GM21825 (cell line): Measurements from ENCODE around the gene MYH7.

ENCODE experiments used
- ATAC-seq: cut with Tn5 transposase; IDR thresholded peaks from one replicate; pipeline ENCODE4 v1.9.1; 2021; ENCODE audit warnings: mild to moderate bottlenecking, moderate library complexity; ENCODE audit not compliant: unreplicated experiment

MYH7 gene

DNA sequence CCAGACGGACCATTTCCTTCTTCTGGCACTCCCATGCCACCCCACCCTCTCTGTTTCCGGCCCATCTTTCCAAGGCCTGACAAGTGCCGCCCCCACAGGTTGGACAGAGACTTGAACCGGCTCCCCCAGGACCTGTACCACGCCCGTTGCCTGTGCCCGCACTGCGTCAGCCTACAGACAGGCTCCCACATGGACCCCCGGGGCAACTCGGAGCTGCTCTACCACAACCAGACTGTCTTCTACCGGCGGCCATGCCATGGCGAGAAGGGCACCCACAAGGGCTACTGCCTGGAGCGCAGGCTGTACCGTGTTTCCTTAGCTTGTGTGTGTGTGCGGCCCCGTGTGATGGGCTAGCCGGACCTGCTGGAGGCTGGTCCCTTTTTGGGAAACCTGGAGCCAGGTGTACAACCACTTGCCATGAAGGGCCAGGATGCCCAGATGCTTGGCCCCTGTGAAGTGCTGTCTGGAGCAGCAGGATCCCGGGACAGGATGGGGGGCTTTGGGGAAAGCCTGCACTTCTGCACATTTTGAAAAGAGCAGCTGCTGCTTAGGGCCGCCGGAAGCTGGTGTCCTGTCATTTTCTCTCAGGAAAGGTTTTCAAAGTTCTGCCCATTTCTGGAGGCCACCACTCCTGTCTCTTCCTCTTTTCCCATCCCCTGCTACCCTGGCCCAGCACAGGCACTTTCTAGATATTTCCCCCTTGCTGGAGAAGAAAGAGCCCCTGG is 59.8 kb downstream of the MYH7 start:
- no peak for ATAC-seq

DNA sequence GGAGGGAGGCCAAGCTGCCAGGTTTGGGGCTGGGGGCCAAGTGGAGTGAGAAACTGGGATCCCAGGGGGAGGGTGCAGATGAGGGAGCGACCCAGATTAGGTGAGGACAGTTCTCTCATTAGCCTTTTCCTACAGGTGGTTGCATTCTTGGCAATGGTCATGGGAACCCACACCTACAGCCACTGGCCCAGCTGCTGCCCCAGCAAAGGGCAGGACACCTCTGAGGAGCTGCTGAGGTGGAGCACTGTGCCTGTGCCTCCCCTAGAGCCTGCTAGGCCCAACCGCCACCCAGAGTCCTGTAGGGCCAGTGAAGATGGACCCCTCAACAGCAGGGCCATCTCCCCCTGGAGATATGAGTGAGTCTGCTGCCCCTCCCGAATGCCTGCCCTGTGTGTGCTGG is 62.4 kb downstream of the MYH7 start:
- ATAC-seq, result no peak

DNA sequence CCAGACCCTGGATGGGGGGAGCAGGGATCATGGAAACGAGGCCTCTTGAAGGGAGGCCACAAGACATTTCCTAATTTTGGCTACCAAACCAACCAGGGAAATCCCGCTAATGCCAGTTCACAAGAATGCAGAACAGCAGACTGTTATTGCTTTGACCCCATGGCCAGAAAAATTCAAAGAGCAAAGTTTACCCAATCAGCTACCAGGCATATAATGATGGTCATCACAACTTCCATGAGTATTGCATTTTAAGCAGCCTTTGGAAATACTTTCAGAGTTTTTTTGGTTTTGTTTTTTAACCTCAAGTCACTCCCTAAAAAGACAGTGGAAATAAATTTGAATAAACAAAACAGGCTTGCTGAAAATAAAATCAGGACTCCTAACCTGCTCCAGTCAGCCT is 63.0 kb downstream of the MYH7 start, which contains the start of gene IL25:
IL25 (plus strand) TSS at position 301 of the 400 bp plus-strand sequence.
- ATAC-seq, result no peak

DNA sequence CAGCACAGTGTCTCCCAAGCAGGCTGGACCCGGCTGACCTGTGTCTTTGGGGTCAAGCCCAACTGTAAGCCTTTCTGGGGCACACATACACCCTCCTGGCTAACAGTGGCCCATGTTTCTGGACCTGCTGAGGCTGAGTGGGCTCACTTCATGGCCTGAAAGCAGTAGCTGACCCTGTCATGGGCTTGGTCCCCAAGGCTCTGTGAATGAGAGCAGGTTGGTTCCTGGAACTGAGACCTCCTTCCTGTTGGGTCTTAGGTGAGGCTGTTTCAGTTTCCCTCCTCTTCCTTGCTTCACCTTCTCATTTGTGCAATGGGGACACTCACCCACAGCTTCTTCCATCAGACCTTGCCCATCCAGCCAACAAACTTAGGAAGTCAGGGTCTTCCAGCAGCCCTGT is 63.6 kb downstream of the MYH7 start:
- ATAC-seq, result no peak

DNA sequence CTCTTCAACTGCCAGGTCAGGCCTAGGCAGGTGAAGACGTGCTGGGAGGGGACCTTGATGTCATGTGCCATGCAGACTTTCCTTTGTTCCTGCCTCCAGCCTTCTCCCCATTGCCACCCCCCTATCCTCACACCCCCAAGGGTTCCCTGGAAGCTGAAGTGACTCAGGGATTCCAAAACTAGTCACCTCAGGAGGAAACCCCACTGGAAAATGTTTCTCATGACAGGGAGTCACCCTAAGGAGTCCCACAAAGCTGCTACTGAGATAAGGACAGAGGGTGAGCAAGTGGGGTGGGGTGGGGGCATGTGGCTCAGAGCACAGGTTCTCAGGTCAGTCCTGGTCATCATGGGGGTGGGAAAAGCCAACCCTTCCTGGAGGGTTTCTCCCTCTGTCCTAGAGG is 65.2 kb downstream of the MYH7 start:
- no peak for ATAC-seq

DNA sequence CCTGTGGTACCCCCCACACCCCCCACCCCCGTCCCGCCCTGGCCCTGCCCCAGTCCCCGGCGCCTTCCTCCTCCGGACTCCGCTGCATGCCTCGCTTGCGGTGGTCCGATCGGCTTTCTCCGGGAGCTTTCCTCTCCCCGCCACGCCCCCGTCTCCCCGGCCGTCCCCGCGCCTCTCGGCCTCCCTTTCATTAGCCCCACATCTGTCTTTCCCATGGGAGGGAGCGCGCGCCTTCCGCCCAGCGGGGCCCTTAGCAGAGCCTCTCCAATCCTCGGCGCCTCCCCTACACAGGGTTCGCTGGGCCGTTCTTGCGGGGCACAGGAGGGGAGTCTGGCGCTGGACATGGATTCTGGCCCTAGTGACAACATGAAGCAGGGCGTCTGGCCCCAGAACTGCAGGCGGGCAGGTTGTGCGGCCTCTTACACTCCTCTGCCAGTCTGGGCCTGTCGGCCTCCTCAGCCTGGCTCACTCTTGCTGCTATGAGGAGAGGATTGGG is 69.0 kb downstream of the MYH7 start:
- no peak for ATAC-seq

DNA sequence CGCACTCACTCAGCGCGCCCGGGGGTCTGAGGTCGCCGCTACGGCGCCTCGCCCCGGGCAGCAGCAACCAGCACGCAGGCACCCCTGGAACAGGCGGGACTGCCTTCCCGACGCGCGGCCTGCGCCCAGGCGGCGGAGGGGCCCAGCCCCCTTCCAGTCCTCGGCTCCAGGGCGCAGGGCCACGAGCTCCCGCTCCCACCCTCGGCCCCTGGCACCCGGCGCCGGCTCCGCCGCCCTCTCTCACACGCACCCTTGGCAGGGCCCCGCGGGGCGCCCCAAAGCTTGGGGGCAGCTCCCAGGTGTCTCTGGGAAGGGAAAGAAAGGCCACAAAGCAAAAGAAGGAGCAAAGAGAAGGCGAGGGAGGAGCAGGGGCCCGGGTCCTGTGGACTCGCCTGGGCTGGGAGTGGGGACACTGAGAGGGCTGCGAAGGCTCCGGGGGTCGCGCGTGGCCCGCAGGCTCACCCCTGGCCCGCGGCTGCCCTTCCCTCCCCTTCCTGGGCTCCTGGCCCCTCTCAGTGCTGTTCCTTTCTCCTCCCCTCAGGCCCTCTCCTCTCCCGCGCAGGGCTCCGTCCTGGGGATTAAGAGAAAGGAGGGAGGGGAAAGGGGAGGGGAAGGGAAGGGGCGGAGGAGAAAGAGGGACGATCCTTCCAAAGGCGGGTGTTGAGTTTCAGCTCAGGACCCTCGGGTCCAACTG is 69.6 kb downstream of the MYH7 start:
- ATAC-seq, result no peak

DNA sequence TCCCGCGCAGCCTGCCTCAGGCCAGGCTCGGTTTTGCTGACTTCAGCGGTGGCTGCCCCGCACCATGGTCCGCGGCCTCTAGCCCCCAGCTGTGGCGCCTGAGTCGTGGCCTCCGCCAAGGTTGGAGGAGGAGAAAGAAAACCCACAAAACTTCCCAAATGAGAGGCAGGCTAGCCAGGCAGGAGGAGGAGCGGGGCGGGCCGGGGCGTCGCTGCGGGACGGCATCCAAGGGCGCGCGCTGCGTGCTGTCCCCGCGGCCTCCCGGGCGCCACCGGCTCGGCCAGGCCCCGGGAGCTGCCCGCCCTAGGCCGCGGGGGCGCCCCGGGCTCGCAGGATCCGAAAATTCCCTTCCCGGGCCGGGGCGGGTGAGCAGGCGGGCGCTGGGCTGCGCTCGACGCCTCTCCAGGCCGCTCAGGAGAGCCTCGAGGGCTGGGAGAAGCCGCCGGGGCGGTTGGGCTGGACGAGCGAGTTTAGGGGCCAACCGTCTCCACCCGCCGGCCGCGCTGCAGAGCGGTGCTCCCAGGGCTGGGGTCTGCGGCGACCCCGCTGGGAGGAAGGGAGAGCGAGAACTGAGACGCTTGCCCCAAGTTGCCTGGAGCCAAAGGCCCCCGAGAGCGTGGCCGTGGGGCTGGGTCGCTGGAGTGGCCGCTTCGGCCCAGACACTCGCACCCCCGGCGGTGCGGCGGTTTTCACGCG is 70.3 kb downstream of the MYH7 start, which contains the start of gene EFS:
EFS (minus strand) TSS at position 137 of the 696 bp plus-strand sequence. CDS start 147 bp downstream, outside the sequence.
- no peak for ATAC-seq

- no peak for ATAC-seq
Observed at GRCh38 chr14:23364164-23365035, 71.1 kb downstream of the MYH7 start.
